Measurements from ENCODE around the gene ZEB2. TPM values are rescaled to one million over a fixed set of nuclear protein-coding genes. Genes with fewer than 3 reads are reported as not detected.

The ZEB2 gene
- total RNA-seq, 1 experiment from 2014 or later, result not detected

DNA sequence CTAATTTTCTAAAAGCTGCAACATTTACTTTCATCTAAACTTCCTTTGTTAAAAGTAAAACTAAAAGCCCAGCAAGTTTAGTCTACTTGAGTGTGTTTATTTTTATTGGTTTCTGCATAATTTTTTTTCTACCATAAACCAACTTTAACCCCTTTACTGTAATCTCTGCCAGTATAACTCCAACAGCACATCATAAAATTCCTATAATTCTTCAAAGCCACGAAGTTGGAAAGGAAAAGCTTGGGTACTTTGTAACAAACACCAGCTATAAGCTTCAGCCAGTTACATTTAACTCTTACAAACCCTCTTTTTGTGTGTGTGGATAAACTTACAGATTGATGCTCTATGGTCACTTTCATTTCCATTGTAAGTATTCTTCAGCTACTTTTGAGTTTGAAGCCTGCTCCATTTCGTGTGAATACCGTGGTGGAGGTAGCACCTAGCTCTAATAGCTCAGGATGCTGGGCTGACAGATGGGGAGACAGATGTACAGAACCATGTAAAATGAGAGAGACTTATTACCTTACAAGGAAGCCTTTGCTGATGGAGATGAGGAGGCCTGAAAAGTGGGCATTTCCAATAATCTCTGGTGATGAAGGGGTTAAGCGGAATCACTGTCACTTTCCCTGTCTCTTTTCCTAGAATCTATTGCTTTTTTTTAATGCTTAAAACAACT lies 42.5 kb downstream of the ZEB2 start:
- in situ Hi-C loops (cut with HindIII; ENCODE audit: low sequenced_read_pairs), result no loop called here
- no peak for DNase-seq (ENCODE audit: low spot score)

DNA sequence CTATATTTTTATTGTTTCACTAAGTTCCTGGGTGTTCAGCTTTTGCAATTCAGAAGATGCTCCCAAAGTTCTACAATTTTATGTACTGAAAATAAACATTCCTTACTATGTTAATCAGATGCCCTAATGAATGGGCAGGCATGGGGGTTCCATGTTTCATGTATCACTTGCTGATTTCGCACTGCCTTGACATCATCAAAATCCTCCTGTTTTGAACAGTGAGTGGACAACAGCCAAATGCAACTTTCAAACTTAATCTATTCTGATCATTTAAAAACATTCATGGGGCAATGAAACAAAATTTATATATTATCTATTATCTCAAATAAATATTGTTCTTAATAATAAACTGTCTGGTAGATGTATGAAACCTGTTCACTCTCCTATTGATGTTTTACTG lies 43.2 kb downstream of the ZEB2 start:
- in situ Hi-C loops (cut with HindIII; ENCODE audit: low sequenced_read_pairs), result no loop called here
- no peak for DNase-seq (ENCODE audit: low spot score)

DNA sequence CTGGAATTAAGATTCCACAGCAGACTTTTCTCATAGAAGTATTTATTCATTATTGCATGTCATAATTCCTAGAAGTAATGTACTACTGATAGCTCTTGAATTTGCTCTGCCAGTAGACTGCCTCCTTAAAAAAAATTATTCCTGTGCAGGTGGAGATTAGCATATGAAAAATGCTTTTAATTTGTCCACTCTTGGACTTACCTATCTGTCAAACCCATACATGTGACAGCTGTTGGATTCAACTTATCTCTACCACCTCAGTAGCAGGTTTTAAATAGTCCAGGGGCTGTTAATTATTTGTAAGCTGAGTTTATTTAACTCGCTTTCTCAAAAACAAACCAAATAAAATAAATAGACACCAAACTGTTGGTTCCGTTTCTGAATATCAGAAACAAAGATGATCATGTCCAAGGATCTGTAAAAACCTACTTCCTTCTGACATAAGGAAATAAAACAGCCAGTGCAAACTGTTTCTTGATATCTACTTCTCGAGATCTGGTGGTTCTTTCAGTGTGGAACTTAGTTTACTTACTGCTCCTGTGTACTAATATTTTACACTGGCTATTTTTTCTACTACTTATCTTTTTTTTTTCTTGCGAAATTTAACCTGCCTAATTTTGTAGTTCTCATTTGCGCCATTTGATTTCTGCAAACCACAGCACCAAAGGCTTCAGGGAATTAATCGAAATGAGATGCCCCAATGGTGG lies 44.2 kb downstream of the ZEB2 start:
- DNase-seq (ENCODE audit: low spot score), result no peak
- in situ Hi-C loops (cut with HindIII; ENCODE audit: low sequenced_read_pairs), result no loop called here

DNA sequence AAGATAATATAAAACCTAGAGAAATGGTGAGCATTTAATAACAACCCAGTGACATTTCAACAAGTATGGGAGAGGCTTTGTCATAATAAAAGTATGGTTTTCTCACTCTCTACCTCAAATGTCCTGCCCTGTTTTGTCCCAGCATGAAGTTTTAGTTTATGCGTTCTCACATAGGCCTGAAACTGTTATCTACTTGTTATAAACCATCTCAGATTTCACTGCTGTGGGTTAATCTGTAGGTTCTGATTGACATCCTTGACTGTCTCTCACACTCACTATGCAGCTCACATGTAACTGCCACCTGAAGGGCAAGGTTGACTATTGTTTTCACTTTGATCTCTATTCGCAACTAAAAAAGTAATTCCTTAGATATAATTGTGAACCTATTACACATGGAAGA lies 44.9 kb downstream of the ZEB2 start:
- DNase-seq (ENCODE audit: low spot score), result no peak
- in situ Hi-C loops (cut with HindIII; ENCODE audit: low sequenced_read_pairs), result no loop called here

DNA sequence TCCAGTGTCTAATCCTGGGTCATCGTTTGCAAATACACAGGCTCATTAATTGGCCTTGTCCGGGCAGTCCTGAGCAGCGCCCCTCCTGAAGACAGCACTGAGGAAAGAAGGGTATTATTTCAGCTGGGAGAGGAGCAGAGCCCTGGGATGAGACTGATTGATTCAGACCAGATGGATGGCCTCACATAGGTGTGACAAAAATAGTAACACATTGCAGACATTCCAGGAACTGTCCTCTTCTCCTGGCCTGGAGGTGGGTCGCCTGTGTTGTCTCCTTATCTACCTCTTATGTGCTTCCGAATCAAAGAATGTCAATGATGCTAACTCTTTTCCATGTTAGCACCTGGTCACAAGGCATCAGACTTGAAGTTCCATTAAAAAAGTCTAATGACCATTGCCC lies 45.9 kb downstream of the ZEB2 start:
- DNase-seq (ENCODE audit: low spot score), result no peak
- in situ Hi-C loops (cut with HindIII; ENCODE audit: low sequenced_read_pairs), result no loop called here

DNA sequence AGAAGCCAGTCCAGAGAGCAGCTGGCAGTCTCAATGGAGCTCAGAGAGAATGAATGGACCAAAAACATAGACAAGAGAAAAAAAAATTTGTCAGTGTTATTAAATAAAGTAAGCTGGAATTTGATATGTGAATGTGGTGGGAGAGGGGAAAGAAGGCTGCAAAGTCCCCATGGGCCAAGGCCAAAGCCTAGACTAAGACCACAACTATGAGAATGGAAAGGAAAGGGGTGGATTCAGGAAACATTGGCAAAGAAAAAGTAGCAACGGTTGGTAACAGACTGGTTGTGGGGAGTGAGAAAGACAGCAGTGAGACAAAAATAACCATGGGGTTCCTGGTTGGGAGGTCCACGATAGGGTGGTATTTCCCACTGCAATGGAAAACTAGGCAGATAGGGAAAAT lies 47.0 kb downstream of the ZEB2 start:
- no peak for DNase-seq (ENCODE audit: low spot score)
- in situ Hi-C loops (cut with HindIII; ENCODE audit: low sequenced_read_pairs), result no loop called here

DNA sequence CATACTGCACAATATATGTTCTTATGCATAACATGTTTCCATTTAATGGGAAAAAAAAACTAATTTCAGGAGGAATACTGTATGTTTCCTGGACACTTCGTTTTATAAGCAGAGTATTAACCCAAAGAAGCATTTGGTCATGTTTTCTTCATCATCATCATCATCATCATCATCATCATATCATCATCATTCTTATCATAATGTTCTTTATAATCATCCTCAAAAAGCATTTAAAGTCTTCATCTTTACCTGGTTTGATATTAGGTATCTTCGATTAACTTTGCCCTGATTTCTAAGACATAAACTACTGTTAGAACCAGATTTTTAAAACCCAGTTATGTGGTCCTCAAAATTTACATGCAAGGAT lies 47.9 kb downstream of the ZEB2 start:
- in situ Hi-C loops (cut with HindIII; ENCODE audit: low sequenced_read_pairs), result no loop called here

DNA sequence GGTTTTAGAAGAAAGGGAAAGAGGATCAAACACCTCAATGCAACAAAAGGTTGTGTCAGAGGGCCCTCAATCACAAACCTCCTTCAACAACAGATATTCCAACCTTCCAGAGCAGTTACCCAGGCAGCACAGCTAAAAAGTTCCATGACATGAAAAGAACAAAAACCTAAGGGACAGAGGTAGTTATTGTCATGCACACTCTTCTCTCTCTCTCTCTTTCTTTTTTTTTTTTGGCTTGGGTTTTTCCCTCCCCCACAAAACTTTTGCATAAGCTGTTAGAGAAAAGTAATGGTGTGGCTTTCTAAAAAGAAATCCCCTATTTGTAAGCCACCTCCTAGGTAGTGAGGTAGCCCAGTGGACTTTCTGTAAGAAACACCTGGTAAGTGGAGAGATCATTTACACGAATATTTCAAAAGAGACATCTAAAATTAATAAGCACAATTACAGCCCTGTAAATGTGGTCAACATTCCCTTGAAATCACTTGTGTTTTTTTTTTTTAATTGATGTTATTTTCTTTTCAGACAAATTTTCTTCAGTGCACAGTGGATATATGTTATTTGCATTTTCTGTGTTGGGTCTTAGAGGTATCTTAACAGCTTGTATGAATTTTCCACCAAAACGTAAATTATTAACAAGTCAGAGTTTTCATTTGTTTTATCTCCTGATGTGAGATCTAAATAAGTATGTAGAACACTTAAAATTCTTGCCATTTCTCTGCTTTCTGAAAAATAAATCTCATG lies 48.4 kb downstream of the ZEB2 start:
- in situ Hi-C loops (cut with HindIII; ENCODE audit: low sequenced_read_pairs), result no loop called here
- no peak for DNase-seq (ENCODE audit: low spot score)

More for the DNA sequence above, 47.9 kb downstream of the ZEB2 start:
- no peak for DNase-seq (ENCODE audit: low spot score)

DNA sequence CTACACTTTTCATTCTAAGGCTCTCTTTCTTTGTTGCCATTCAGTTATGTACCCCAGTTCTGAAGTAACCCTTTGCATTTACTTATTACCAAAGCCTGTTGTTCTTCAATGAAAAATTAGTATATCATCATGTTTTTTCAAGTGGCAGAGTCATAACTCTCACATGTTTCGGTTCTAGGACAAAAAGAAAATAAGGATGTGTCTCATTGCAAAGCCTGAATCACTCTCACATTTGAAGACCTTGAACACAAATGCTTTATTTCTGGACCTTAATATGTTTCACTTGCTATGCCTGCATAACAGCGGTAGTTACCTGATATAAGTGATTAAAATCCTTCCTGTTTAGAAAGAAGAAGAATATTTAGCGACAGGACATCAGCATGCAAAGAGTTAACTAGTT lies 49.1 kb downstream of the ZEB2 start:
- no peak for DNase-seq (ENCODE audit: low spot score)
- in situ Hi-C loops (cut with HindIII; ENCODE audit: low sequenced_read_pairs), result no loop called here

DNA sequence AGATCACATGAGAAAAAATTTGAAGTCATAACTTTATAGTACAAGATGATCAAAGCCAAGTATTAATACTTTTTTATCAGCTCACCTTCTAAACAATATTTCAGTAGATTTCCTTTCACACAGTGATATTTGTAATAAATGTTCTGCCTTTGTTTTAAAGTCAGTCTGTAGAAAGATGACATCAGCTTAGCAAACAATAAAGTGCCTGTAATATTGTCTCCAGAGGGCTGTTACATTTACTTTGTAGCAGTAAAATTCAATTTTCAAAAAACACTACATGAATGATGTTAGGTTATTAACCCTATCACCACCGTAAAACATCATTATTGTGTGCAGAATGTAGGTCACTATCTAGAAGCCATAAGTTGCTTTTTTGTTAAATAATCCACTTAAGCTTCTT lies 49.6 kb downstream of the ZEB2 start:
- no peak for DNase-seq (ENCODE audit: low spot score)
- in situ Hi-C loops (cut with HindIII; ENCODE audit: low sequenced_read_pairs), result no loop called here

DNA sequence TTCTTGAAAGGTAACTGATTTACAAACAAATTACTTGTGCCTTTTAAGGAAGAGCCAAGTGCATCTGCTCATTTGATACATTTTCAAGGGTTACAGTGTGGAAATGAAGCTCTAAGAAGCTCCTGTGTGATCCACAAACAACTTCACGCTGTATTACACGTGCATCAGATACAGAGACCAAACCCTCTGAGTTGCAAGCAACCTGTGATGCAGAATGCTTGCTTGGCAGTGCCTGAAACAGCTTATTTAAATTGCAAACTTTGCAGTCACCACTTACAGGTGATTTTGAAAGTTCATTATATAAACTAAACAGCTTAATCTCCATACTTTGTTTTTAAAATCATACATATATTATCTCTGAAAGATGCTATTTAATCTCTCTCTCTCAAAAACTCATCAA lies 50.1 kb downstream of the ZEB2 start:
- in situ Hi-C loops (cut with HindIII; ENCODE audit: low sequenced_read_pairs), result no loop called here
- DNase-seq (ENCODE audit: low spot score), result no peak

DNA sequence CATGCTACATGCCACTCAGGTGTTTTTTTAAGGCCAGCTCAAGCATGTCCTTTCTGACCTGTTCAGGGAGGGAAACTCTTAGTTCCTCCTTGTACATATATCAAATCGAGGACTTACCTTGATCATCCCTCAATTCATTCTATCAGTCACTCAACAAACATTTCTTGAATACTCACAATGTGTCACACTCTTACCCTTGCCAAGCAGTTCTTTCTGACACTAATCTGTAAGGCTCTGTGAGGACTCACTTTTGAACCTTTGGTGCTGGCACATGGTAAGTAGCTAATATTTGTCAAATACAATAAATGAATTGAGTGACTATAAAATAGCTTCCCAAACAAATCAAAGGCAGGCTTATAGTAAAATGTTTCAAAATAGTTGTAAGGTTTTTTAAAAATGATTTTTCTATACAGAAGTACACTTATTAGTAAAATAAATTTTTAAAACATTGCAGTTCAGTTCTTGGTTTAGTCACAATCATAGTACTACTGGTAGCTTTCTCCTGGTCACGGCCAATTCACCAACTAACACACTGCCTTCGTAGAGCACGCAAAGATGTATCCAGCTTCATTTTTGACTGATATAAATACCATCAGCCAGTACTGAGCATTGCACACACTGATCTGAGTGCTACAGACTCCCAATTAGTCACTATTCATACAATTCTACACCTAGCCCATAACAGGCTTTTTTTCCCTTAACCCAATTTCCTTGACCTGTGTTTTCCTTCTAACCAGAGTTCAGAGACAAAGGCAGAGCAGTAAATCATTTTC lies 50.9 kb downstream of the ZEB2 start:
- in situ Hi-C loops (cut with HindIII; ENCODE audit: low sequenced_read_pairs), result no loop called here
- DNase-seq (ENCODE audit: low spot score), result no peak

DNA sequence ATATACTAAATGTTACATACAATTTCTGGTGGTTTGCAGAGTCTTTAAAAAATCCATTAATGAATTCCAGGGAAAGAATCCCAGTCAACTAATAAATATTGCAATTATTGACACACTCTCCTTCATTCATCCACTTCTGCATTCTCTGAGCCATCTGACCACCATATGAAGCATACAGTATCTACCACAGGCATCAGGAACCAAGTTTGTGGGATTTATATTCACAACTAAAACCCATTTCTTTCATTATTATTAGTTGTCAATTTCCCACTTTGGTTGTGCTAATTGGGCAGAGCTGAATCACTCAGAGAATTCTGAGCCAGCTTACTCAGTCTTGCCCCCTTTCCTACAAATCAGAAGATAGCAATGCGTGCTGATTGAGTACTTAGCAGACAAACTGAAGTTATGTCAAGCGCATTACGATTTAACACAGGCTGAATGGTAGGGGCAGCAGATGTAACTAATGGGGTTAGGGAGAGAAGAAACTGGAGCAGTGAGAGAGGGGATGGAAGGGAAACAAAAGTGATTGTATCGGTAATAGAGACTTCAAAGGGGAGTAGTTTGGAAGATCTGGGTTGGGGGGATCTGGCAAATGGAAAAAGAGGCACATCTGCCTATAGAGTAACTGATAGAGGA lies 52.3 kb downstream of the ZEB2 start:
- DNase-seq (ENCODE audit: low spot score), result no peak
- in situ Hi-C loops (cut with HindIII; ENCODE audit: low sequenced_read_pairs), result no loop called here

DNA sequence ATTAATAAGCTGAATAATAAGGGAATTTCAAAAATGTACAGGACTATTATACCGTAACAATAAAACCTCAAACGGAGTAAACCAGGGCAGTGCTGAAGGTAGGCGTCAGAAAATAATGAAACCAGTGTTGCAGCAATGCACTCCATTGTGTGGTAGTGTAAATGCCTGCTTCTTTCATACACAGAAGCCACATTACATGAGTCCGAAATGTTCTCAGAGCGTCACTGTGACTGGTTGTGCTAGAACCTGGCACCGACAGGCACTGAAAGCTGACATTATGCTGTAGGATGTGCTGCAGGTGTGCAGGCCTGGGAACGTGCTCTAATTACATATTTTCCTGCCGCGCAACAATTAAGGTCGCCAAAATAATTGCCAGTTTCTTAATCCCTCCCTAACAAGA lies 53.3 kb downstream of the ZEB2 start:
- no peak for DNase-seq (ENCODE audit: low spot score)
- in situ Hi-C loops (cut with HindIII; ENCODE audit: low sequenced_read_pairs), result no loop called here

DNA sequence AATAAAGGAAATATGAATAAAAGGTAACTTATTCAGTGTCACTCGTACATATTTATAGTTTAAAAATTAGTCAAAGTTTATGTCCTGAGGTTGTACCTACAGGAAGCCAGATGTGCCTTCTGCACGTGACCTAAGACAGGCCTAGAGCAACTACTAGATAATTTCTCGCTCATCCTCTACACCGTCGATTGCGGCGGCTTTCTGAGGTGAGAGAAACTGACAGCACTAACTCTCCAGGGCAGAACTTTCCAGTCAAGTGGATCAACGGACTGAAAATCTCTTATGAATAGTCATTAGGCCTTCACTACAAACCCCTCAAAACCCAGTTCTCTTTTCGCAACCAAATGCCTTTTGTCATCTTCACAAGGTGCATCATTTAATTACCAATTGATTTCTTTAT lies 54.2 kb downstream of the ZEB2 start:
- in situ Hi-C loops (cut with HindIII; ENCODE audit: low sequenced_read_pairs), result no loop called here
- DNase-seq (ENCODE audit: low spot score), result no peak

DNA sequence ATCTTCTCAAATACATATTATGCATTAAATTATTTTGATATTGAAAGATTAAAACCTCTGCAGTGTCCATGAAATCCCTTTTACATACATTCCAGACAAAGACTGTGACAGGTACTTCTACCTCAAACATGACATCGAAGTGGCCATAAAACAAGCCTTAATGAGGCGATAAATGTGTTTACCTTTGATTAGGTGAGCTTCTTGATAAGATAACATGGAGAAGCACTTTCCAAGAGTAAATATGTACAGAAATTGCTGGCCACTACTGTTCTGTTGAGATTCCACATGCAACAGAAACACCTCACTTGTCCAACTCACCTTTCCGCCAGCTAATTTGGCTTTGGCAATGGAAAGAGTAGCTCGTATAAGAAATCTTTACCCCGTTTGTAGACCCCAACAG lies 55.2 kb downstream of the ZEB2 start:
- in situ Hi-C loops (cut with HindIII; ENCODE audit: low sequenced_read_pairs), result no loop called here
- no peak for DNase-seq (ENCODE audit: low spot score)

DNA sequence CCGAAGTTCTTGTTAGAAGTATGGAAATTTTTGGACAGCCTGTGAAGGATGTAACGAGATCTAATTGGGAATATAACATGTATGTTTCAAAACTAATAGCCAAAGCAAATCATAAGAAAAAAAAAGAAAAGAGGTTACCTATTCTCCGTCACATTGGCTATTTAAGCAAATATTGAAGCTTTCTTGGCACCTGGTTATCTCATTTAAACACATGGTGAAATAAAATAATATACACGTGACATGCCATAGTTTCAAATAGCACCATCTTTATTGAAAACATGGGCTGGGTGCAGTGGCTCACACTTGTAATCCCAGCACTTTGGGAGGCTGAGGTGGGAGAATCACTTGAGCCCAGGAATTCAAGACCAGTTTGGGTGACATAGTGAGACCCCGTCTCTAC lies 56.7 kb downstream of the ZEB2 start:
- no peak for DNase-seq (ENCODE audit: low spot score)
- in situ Hi-C loops (cut with HindIII; ENCODE audit: low sequenced_read_pairs), result no loop called here

DNA sequence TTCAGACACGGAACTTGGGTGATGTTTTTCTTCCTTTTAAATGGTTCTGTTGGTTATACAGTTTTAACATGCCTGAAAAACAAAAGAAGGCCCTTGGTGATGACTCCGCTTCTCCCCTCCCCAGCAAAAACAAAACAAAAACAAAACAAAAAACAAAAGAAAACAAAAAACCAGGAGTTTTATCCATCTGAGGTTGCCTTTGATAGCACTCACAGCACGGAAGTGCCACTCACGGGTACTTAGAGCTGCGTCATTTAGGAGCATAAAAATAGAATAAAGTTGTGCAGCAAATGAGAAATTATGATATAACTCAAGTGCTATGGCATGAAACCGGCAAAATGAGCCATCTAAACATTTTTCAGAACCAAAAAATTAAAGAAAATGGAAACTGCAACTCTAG lies 57.7 kb downstream of the ZEB2 start:
- in situ Hi-C loops (cut with HindIII; ENCODE audit: low sequenced_read_pairs), result no loop called here
- no peak for DNase-seq (ENCODE audit: low spot score)

DNA sequence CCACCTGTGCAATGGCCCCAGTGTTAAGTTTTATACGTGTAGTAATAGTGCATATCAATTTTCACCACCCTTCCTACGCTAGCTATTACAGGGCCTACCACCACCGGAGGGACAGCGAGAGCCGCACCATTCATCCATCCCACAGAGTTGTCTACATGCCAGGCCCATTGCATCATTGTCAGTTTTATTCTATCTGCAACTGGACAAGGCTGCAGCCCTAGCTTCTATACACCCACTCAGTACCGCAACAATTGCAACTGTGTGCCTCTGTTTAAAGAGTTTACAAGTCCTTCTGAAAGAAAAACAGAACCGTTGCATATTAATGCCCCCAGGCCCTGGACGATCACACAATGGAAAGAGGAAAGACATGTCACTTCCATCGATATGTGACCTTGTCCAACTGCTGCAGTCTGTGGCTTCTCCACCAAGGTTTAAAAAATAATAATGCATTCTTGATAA lies 58.6 kb downstream of the ZEB2 start:
- no peak for DNase-seq (ENCODE audit: low spot score)
- in situ Hi-C loops (cut with HindIII; ENCODE audit: low sequenced_read_pairs), result no loop called here

Data from G401 (cell line).